PC-3 (cell line): Measurements from ENCODE around the gene SLC4A4. TPM values are rescaled to one million over a fixed set of nuclear protein-coding genes. Genes with fewer than 3 reads are reported as not detected.

Experiments used
- ATAC-seq: fragments of 200-7000 bp; cut with Tn5 transposase; 2 replicates; pipeline ENCODE4 v1.9.1; 2020; ENCODE audit warnings: mild to moderate bottlenecking, moderate library complexity
- BruUV-seq: library from RNA; stranded (reverse); fragments of 400-500 nt; replicated peaks from 2 replicates; lab custom pipeline; 2021; lab: Mats Ljungman, UMichigan
- CTCF ChIA-PET: fragments of 300-600 bp; sonication (Branson Sonifier 250); formaldehyde crosslinking; loops from one replicate; lab custom pipeline; 2022; ENCODE audit warnings: antibody characterized with exemption; lab: Charles Lee
- POLR2A ChIA-PET: fragments of 300-600 bp; sonication (Branson Sonifier 250); formaldehyde crosslinking; loops from one replicate; lab custom pipeline; 2022; ENCODE audit warnings: antibody characterized with exemption; ENCODE audit not compliant: unreplicated experiment; lab: Charles Lee
- DNase-seq: peaks from one replicate; pipeline ENCODE4 v3.0.0-alpha.2; 2015
- H2AFZ ChIP-seq: fragments of 300-600 bp; sonication (generic); 2 replicates; pipeline ENCODE4 v1.6.0; 2016; ENCODE audit warnings: antibody characterized with exemption, low read length
- H3F3A ChIP-seq: fragments of 300-600 bp; sonication (generic); one replicate; pipeline ENCODE4 v1.6.0; 2017; ENCODE audit warnings: antibody characterized with exemption, low read length, control low read depth, mild to moderate bottlenecking; ENCODE audit not compliant: unreplicated experiment
- H3K27ac ChIP-seq: fragments of 300-600 bp; sonication (generic); 2 replicates; pipeline ENCODE4 v1.5.1; 2016; ENCODE audit warnings: mild to moderate bottlenecking, low read length
- H3K27me3 ChIP-seq: fragments of 300-600 bp; sonication (generic); 2 replicates; pipeline ENCODE4 v1.6.1; 2016; ENCODE audit warnings: low read length, mixed read lengths
- H3K36me3 ChIP-seq: fragments of 300-600 bp; sonication (generic); 2 replicates; pipeline ENCODE4 v1.6.1; 2016; ENCODE audit warnings: low read depth, mixed run types, low read length, mixed read lengths
- H3K4me1 ChIP-seq: fragments of 300-600 bp; sonication (generic); 2 replicates; pipeline ENCODE4 v1.5.1; 2016; ENCODE audit warnings: low read length; ENCODE audit not compliant: insufficient read depth
- H3K4me2 ChIP-seq: fragments of 300-600 bp; sonication (generic); 2 replicates; pipeline ENCODE4 v1.6.0; 2016; ENCODE audit warnings: low read length
- H3K4me3 ChIP-seq: fragments of 300-600 bp; sonication (generic); 2 replicates; pipeline ENCODE4 v1.5.1; 2016; ENCODE audit warnings: mild to moderate bottlenecking, low read length, mixed read lengths
- H3K79me2 ChIP-seq: fragments of 300-600 bp; sonication (generic); 2 replicates; pipeline ENCODE4 v1.6.1; 2017; ENCODE audit warnings: low read length, mixed read lengths
- H3K9ac ChIP-seq: fragments of 300-600 bp; sonication (generic); 2 replicates; pipeline ENCODE4 v1.6.0; 2016; ENCODE audit warnings: mild to moderate bottlenecking, low read length
- H3K9me2 ChIP-seq: fragments of 300-600 bp; sonication (generic); replicated peaks from 2 replicates; pipeline ENCODE4 v1.6.1; 2016; ENCODE audit warnings: mixed run types, low read length, mixed read lengths
- H3K9me3 ChIP-seq: fragments of 300-600 bp; sonication (generic); 2 replicates; pipeline ENCODE4 v1.6.1; 2016; ENCODE audit warnings: low read length, mixed read lengths
- H4K20me1 ChIP-seq: fragments of 300-600 bp; sonication (generic); 2 replicates; pipeline ENCODE4 v1.6.1; 2016; ENCODE audit warnings: low read length, mixed read lengths
- CTCF ChIP-seq: fragments of 300-600 bp; sonication (generic); conservative IDR thresholded peaks from 2 replicates; pipeline ENCODE4 v1.5.1; 2017; ENCODE audit warnings: antibody characterized with exemption, low read depth, mild to moderate bottlenecking, low read length
- EZH2 ChIP-seq: fragments of 300-600 bp; sonication (generic); IDR thresholded peaks from one replicate; pipeline ENCODE4 v1.6.1; 2017; ENCODE audit warnings: antibody characterized with exemption, mild to moderate bottlenecking, low read length; ENCODE audit not compliant: unreplicated experiment
- EZH2phosphoT487 ChIP-seq: fragments of 300-600 bp; sonication (generic); IDR thresholded peaks from 2 replicates; pipeline ENCODE4 v1.6.1; 2018; ENCODE audit warnings: mild to moderate bottlenecking, antibody characterized with exemption, low read length, borderline replicate concordance
- intact Hi-C: fragments of 100-400 bp; cut with micrococcal nuclease; formaldehyde crosslinking; loops from 2 replicates; pipeline ENCODE4 v1.9.0; 2023
- total RNA-seq: library from RNA; depleted of rRNA; stranded (reverse); fragments of >200 nt; gene quantifications from 2 replicates; pipeline ENCODE4 v1.2.3, GENCODE V29; 2014

Gene SLC4A4
- total RNA-seq, 1 experiment from 2014 or later, result 0.47 TPM

DNA sequence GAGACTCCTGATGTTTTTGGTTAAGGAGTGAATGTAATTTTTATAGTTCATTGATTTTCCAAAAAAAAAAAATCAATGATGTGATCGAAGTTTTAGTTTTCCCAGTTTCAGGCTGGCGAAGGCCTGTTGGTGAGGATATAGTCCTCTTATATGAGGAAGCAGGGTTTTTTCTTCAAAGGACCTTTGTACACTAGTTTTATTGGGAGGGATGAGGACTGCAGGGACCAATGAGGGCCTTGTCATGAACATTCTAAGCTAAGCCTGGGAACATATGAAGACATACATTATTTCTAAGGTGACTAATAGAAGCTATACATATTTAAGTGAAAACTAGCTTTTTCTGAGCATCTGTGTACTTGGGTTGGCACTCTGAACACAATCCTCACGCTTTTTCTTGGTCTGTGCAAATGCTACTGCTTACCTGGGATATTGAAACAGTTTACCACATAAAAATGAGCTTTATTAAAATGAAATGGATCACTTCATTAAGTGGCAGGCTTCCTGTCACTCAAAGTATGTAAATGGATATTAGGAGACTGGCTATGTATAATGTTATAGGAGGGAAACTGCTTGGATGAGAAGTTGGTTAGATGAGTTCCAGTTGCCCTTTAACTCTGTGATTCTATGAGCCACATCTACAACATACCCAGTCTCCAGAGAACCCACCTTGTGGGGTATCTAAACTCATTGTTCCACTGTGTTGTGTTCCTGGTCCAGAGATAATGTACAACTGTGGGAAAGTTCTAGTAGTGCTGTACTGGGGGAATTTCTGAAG is 43.5 kb downstream of the SLC4A4 start:
- Histone ChIP-seq H3K79me2 (no peaks in the 10 kb centered on the region), H3K9ac (no peak overlapping the region), H4K20me1 (0 out of 2 replicates have a peak, but pooled peaks cover 2% of the 10 kb centered on the region), H3K9me2 (no peaks in the 10 kb centered on the region), H3K36me3 (no peaks in the 10 kb centered on the region; the same call in 1 of the 2 replicates), H3K4me2 (peak overlapping the region; percentile 24; the same call in 1 of the 2 replicates), H3F3A (no peaks in the 10 kb centered on the region), H3K9me3 (0 out of 2 replicates have a peak, but pooled peaks cover 5% of the 10 kb centered on the region), H3K27ac (peak overlapping the region; percentile 51), H3K27me3 (no peaks in the 10 kb centered on the region), H3K4me1 (peaks cover 34% of the 10 kb centered on the region), H2AFZ (no peak overlapping the region), H3K4me3 (no peak overlapping the region)
- ChIA-PET POLR2A (interaction anchor here (0.7 kb wide), 1 partner anchor 155 kb away, joined by 6 read pairs; no protein-coding TSS in a partner anchor), CTCF (interaction anchor here (0.6 kb wide), 1 partner anchor 143 kb away, joined by 4 read pairs; no protein-coding TSS in a partner anchor)
- no peak for DNase-seq
- no peak for ATAC-seq
- intact Hi-C loops, result loop anchor here (10.0 kb wide), 1 partner anchor 142 kb away; no protein-coding TSS in a partner anchor
- no TSS peak for BruUV-seq
- no peak for TF ChIP-seq EZH2phosphoT487
- no peak for TF ChIP-seq EZH2

DNA sequence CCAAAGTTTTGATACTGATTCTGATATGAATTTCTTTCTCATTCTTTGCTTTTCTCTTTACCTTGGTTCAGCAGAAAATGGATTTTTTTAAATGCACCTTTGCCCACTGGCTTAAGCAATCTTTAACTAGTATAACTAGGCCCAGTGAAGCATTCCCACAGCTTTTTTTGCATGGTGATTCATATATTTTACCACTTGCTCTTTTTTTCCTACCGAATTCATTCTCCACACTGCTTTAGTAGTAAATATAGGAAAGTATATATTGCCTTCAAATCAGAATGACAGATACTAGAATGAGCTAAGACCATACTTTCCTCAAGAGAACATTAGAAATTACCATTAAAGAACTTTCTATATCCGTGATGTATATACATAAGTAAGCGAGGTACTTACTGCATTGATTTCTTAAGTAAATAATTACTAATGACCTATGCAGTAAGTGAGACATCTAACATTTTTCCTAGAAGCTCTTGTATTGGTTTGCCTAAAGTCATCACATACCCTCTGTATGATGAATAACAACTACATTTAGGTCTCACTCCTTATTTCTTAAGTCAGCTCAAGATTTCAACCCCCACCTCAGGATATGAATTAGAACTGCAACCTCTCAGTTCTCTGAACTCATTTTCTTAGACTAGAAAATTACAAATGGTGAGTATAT is 44.2 kb downstream of the SLC4A4 start:
- no peaks in the 10 kb centered on the region; the same call in 1 of the 2 replicates for H3K36me3 ChIP-seq
- H3K9ac ChIP-seq, result no peak overlapping the region
- H3K4me1 ChIP-seq, result peaks cover 29% of the 10 kb centered on the region
- DNase-seq (peak; percentile 63), ATAC-seq (peak; percentile 80)
- POLR2A ChIA-PET, result interaction anchor here (0.7 kb wide), 1 partner anchor 129 kb away, joined by 5 read pairs; no protein-coding TSS in a partner anchor
- H2AFZ ChIP-seq, result no peak overlapping the region
- no peaks in the 10 kb centered on the region for H3K79me2 ChIP-seq
- no peak overlapping the region for H3K4me3 ChIP-seq
- H3K27ac ChIP-seq, result peak overlapping the region; percentile 51
- peak overlapping the region; percentile 24 for H3K4me2 ChIP-seq
- H4K20me1 ChIP-seq, result no peaks in the 10 kb centered on the region
- TF ChIP-seq CTCF (no peak), EZH2phosphoT487 (no peak), EZH2 (no peak)
- H3F3A ChIP-seq, result no peaks in the 10 kb centered on the region
- intact Hi-C loops, result loop anchor here (1.0 to 10.0 kb wide), 2 partner anchors 73 to 142 kb away; no protein-coding TSS in a partner anchor
- no TSS peak for BruUV-seq
- CTCF ChIA-PET, result no interaction called here
- no peaks in the 10 kb centered on the region for H3K27me3 ChIP-seq
- H3K9me2 ChIP-seq, result no peaks in the 10 kb centered on the region
- H3K9me3 ChIP-seq, result 0 out of 2 replicates have a peak, but pooled peaks cover 5% of the 10 kb centered on the region

- Histone ChIP-seq H3K4me2 (no peak overlapping the region), H4K20me1 (no peaks in the 10 kb centered on the region), H3K9me3 (no peaks in the 10 kb centered on the region), H3K4me3 (no peak overlapping the region), H3K9me2 (no peaks in the 10 kb centered on the region), H3K79me2 (no peaks in the 10 kb centered on the region), H2AFZ (no peak overlapping the region), H3F3A (no peaks in the 10 kb centered on the region), H3K27ac (no peak overlapping the region), H3K36me3 (no peaks in the 10 kb centered on the region), H3K4me1 (peaks cover 30% of the 10 kb centered on the region), H3K27me3 (no peaks in the 10 kb centered on the region), H3K9ac (no peak overlapping the region)
- ATAC-seq, result no peak
- intact Hi-C loops, result loop anchor here (1.0 to 10.0 kb wide), 2 partner anchors 72 to 141 kb away; no protein-coding TSS in a partner anchor
- ChIA-PET CTCF (interaction anchor here (0.7 kb wide), 1 partner anchor 90 kb away, joined by 4 read pairs; no protein-coding TSS in a partner anchor), POLR2A (no interaction called here)
- TF ChIP-seq EZH2 (no peak), CTCF (no peak), EZH2phosphoT487 (no peak)
- DNase-seq, result no peak
- BruUV-seq, result no TSS peak
Measured at GRCh38 chr4:71383984-71384383, 45.2 kb downstream of the SLC4A4 start.
